HepG2 (cell line): ENCODE data around the gene SH3PXD2A. TPM values are rescaled to one million over a fixed set of nuclear protein-coding genes. Genes with fewer than 3 reads are reported as not detected.

Experiments used
- BRCA1 ChIP-seq: sonication (generic); formaldehyde crosslinking; IDR thresholded peaks from 2 replicates; pipeline ENCODE4 v1.4.0; 2020; ENCODE audit warnings: missing genetic modification reagents
- HNRNPK ChIP-seq: fragments of 200-400 bp; formaldehyde crosslinking; IDR thresholded peaks from 2 replicates; pipeline ENCODE4 v1.6.1; 2018; ENCODE audit warnings: low read length, low read depth, moderate library complexity, mild to moderate bottlenecking; ENCODE audit not compliant: poor library complexity, severe bottlenecking
- KLF16 ChIP-seq, 2 experiments: sonication (generic) in 1 of 2; formaldehyde crosslinking in 1 of 2; IDR thresholded peaks; 2 replicates each; pipeline versions ENCODE4 v1.6.1 to v1.8.0; 2016 to 2023; ENCODE audit warnings: missing genetic modification reagents in 2 of 2, missing compliant biosample characterization in 1 of 2
- SAFB2 ChIP-seq: sonication (generic); formaldehyde crosslinking; IDR thresholded peaks from 2 replicates; pipeline ENCODE4 v1.5.1; 2020; ENCODE audit warnings: missing genetic modification reagents, low read depth, mild to moderate bottlenecking, borderline replicate concordance
- SMYD3 ChIP-seq: sonication (generic); formaldehyde crosslinking; IDR thresholded peaks from 2 replicates; pipeline ENCODE4 v1.8.1; 2023; ENCODE audit warnings: mild to moderate bottlenecking, missing genetic modification reagents
- SPEN ChIP-seq: sonication (generic); formaldehyde crosslinking; IDR thresholded peaks from 2 replicates; pipeline ENCODE4 v1.5.1; 2020; ENCODE audit warnings: low read depth, mild to moderate bottlenecking, missing genetic modification reagents
- TBL1XR1 ChIP-seq: fragments of 150-350 bp; IDR thresholded peaks from 2 replicates; pipeline ENCODE4 v1.6.1; 2014; ENCODE audit warnings: borderline replicate concordance, low read length; ENCODE audit not compliant: partially characterized antibody
- U2AF2 ChIP-seq: fragments of 200-400 bp; formaldehyde crosslinking; IDR thresholded peaks from 2 replicates; pipeline ENCODE4 v1.6.1; 2017; ENCODE audit warnings: low read depth, mild to moderate bottlenecking, low read length
- XBP1 ChIP-seq: sonication (generic); formaldehyde crosslinking; IDR thresholded peaks from 2 replicates; pipeline ENCODE4 v1.5.0; 2020; ENCODE audit warnings: missing genetic modification reagents
- YY1 ChIP-seq: IDR thresholded peaks from 2 replicates; pipeline ENCODE4 v1.6.1; 2011; ENCODE audit warnings: low read length, low read depth, moderate library complexity, mild to moderate bottlenecking; ENCODE audit not compliant: insufficient read depth, insufficient replicate concordance
- ZNF207 ChIP-seq: fragments of 450-650 bp; IDR thresholded peaks from 2 replicates; pipeline ENCODE4 v1.6.1; 2016; ENCODE audit warnings: antibody characterized with exemption, borderline replicate concordance
- ZNF761 ChIP-seq: sonication (generic); formaldehyde crosslinking; conservative IDR thresholded peaks from 2 replicates; pipeline ENCODE4 v1.4.0; 2020; ENCODE audit warnings: mild to moderate bottlenecking, missing genetic modification reagents
- ZNF775 ChIP-seq: sonication (generic); formaldehyde crosslinking; IDR thresholded peaks from 2 replicates; pipeline ENCODE4 v1.4.0; 2020; ENCODE audit warnings: missing genetic modification reagents, mild to moderate bottlenecking, moderate library complexity, borderline replicate concordance
- ZNF790 ChIP-seq: sonication (generic); formaldehyde crosslinking; IDR thresholded peaks from 2 replicates; pipeline ENCODE4 v1.8.0; 2022; ENCODE audit warnings: missing genetic modification reagents, mild to moderate bottlenecking, borderline replicate concordance
- polyA plus RNA-seq, 8 experiments: library from polyadenylated mRNA; depleted of rRNA in 3 of 8; stranded (reverse) in 7 of 8; unstranded in 1 of 8; fragments of >200 nt; fragmentation: Illumina TruSeq in 4 of 8; extraction: Trizol in 4 of 8; gene quantifications; 2 replicates each; pipeline versions ENCODE4 v1.2.1 to v1.2.3, GENCODE V29; 2011 to 2016; ENCODE audit warnings: low read depth in 4 of 8, missing spikeins in 1 of 8, mixed read lengths in 1 of 8; ENCODE audit not compliant: insufficient read depth in 1 of 8
- total RNA-seq, 5 experiments: library from RNA; depleted of rRNA; stranded (reverse); fragments of >200 nt; fragmentation: Illumina TruSeq; extraction: Trizol; gene quantifications; 2 replicates each; pipeline ENCODE4 v1.2.3, GENCODE V29; 2016; ENCODE audit warnings: low read depth in 1 of 5
- TF ChIP-seq, protein P1 (sequence below): sonication (generic); formaldehyde crosslinking; IDR thresholded peaks from 2 replicates; pipeline ENCODE4 v1.9.0; 2021; ENCODE audit warnings: mild to moderate bottlenecking, missing genetic modification reagents
- TF ChIP-seq, protein P2 (sequence below): sonication (generic); formaldehyde crosslinking; IDR thresholded peaks from 2 replicates; pipeline ENCODE4 v1.5.1; 2020; ENCODE audit warnings: mild to moderate bottlenecking, missing genetic modification reagents, borderline replicate concordance

Gene SH3PXD2A
- total and polyA plus RNA-seq, 2 of the 13 experiments (the other 11 are each of a cell fraction or from before 2014, with no cell fraction given) = 11.1 to 11.3 TPM

DNA sequence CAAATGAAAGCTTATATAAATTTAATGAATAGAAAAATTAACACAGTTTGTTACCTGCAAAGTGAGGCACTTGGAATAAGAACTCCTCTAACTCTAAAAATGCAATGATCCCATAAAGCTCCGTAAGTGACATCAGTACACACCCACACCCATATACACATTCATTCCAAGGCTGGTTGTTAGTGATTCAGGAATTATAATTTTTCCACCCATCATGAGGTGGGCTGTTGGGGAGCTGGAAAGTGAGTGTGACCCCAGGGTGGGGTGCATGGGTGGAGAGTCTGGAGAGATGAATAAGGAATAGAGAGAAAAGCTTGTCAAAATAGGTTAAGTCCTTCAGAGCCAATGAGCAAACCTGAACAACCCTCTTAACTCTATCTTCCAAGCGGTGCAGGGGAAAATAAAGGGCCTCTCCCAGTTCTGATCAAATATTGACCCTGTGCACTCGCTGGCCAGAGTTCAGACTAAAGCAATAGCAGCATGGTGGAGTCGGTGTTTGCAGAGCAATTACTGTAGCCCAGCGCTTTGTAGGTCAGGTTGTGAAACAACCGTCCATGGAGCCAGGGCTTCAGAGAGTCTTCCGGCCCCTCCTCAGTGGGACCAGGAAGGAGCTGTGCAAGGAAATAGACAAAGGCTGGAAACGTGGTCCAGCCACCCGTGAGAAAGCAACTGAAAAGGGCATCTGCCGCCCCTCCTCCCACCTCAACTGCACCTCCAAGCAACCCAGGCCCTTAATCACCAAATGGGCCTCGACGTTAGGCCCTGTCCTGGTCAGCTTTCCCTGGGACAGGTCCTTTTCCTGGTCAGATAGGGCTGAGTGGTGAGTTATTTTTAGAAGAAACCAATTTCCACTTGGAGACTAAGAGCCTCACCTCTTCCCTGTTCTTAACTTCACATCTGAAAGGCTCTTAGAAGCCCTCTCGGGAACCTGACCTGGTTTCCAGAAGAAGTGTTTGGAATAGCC lies 61.2 kb downstream of the SH3PXD2A start (continued):
- TF ChIP-seq, protein P1, sequence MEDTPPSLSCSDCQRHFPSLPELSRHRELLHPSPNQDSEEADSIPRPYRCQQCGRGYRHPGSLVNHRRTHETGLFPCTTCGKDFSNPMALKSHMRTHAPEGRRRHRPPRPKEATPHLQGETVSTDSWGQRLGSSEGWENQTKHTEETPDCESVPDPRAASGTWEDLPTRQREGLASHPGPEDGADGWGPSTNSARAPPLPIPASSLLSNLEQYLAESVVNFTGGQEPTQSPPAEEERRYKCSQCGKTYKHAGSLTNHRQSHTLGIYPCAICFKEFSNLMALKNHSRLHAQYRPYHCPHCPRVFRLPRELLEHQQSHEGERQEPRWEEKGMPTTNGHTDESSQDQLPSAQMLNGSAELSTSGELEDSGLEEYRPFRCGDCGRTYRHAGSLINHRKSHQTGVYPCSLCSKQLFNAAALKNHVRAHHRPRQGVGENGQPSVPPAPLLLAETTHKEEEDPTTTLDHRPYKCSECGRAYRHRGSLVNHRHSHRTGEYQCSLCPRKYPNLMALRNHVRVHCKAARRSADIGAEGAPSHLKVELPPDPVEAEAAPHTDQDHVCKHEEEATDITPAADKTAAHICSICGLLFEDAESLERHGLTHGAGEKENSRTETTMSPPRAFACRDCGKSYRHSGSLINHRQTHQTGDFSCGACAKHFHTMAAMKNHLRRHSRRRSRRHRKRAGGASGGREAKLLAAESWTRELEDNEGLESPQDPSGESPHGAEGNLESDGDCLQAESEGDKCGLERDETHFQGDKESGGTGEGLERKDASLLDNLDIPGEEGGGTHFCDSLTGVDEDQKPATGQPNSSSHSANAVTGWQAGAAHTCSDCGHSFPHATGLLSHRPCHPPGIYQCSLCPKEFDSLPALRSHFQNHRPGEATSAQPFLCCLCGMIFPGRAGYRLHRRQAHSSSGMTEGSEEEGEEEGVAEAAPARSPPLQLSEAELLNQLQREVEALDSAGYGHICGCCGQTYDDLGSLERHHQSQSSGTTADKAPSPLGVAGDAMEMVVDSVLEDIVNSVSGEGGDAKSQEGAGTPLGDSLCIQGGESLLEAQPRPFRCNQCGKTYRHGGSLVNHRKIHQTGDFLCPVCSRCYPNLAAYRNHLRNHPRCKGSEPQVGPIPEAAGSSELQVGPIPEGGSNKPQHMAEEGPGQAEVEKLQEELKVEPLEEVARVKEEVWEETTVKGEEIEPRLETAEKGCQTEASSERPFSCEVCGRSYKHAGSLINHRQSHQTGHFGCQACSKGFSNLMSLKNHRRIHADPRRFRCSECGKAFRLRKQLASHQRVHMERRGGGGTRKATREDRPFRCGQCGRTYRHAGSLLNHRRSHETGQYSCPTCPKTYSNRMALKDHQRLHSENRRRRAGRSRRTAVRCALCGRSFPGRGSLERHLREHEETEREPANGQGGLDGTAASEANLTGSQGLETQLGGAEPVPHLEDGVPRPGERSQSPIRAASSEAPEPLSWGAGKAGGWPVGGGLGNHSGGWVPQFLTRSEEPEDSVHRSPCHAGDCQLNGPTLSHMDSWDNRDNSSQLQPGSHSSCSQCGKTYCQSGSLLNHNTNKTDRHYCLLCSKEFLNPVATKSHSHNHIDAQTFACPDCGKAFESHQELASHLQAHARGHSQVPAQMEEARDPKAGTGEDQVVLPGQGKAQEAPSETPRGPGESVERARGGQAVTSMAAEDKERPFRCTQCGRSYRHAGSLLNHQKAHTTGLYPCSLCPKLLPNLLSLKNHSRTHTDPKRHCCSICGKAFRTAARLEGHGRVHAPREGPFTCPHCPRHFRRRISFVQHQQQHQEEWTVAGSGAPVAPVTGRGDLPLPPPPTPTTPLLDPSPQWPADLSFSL (CRISPR knock-in tag) = peak; percentile 61; the same call in 1 of the 2 replicates
- TF ChIP-seq ZNF761 (CRISPR knock-in tag) (peak; percentile 93), BRCA1 (CRISPR knock-in tag) (no peak), KLF16 (CRISPR knock-in tag; IDR thresholded peaks at IDR 0.05) (peak in 1 of 2 experiments; percentile 90; a peak in 1 of 4 replicates), ZNF775 (CRISPR knock-in tag) (no peak), U2AF2 (no peak), SPEN (CRISPR knock-in tag) (peak; percentile 81; the same call in 1 of the 2 replicates), TBL1XR1 (peak; percentile 81), YY1 (peak; percentile 85), ZNF207 (no peak), SAFB2 (CRISPR knock-in tag) (peak; percentile 68; the same call in 1 of the 2 replicates), HNRNPK (no peak), ZNF790 (CRISPR knock-in tag) (peak; percentile 78; the same call in 1 of the 2 replicates), XBP1 (no peak), SMYD3 (CRISPR knock-in tag) (no peak)
- TF ChIP-seq, protein P2, sequence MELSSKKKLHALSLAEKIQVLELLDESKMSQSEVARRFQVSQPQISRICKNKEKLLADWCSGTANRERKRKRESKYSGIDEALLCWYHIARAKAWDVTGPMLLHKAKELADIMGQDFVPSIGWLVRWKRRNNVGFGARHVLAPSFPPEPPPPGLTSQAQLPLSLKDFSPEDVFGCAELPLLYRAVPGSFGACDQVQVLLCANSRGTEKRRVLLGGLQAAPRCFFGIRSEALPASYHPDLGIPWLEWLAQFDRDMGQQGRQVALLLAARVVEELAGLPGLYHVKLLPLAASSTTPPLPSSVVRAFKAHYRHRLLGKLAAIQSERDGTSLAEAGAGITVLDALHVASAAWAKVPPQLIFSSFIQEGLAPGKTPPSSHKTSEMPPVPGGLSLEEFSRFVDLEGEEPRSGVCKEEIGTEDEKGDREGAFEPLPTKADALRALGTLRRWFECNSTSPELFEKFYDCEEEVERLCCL (CRISPR knock-in tag) = no peak
